ENCODE results near the gene ADGRG3.

DNA sequence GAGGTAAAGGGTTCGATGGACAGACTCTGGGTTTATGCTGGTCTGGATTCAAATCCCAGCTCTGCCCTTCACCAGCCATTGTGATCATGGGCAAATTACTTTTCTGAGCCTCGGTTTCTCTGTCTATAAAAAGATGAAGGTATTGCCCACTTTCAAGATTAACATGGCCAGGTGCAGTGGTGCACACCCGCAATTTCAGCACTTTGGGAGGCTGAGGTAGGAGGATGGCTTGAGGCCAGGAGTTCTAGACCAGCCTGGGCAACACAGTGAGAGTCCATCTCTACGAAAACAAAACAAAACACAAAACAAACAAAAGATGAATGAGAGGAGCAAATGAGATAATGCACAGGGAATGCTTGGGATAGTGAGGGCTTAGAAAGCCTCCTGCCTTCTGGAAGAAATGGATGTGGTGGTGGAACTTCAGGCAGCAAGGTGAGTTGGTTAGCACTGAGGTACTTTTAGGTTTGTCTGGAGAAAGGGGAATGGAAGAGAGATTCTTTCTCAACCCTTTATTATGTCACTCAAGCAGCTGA, 8.5 kb downstream of the ADGRG3 start:
- TF ChIP-seq, protein P1, sequence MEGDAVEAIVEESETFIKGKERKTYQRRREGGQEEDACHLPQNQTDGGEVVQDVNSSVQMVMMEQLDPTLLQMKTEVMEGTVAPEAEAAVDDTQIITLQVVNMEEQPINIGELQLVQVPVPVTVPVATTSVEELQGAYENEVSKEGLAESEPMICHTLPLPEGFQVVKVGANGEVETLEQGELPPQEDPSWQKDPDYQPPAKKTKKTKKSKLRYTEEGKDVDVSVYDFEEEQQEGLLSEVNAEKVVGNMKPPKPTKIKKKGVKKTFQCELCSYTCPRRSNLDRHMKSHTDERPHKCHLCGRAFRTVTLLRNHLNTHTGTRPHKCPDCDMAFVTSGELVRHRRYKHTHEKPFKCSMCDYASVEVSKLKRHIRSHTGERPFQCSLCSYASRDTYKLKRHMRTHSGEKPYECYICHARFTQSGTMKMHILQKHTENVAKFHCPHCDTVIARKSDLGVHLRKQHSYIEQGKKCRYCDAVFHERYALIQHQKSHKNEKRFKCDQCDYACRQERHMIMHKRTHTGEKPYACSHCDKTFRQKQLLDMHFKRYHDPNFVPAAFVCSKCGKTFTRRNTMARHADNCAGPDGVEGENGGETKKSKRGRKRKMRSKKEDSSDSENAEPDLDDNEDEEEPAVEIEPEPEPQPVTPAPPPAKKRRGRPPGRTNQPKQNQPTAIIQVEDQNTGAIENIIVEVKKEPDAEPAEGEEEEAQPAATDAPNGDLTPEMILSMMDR (IDR thresholded peaks at IDR 0.05 in 4 of 5, conservative IDR thresholded peaks at IDR 0.05 in 1 of 5), result no peak
- no peak for TF ChIP-seq POLR2A (IDR thresholded peaks at IDR 0.05)

All from gastrocnemius medialis (tissue), 4 donors.